Upper lobe of left lung (tissue), 4 donors: ENCODE measurements around the gene MNX1.

ENCODE experiments used
- CTCF ChIP-seq, 6 experiments: fragments of 450-650 bp in 4 of 6; fragments of 200-600 bp in 2 of 6; sonication (generic) in 2 of 6; IDR thresholded peaks; one replicate each; pipeline ENCODE4 v1.5.1; 2016 to 2019; ENCODE audit warnings: antibody characterized with exemption in 6 of 6
- EP300 ChIP-seq, 4 donors: sonication (generic); formaldehyde crosslinking; IDR thresholded peaks; one replicate each; pipeline ENCODE4 v1.5.1; 2017; ENCODE audit warnings: antibody characterized with exemption in 4 of 4, control low read depth in 2 of 4
- POLR2A ChIP-seq, 4 donors: fragments of 450-650 bp; IDR thresholded peaks; one replicate each; pipeline ENCODE4 v1.5.1; 2016 to 2017; ENCODE audit warnings: antibody characterized with exemption in 4 of 4, mild to moderate bottlenecking in 2 of 4
- POLR2AphosphoS5 ChIP-seq, 2 donors: sonication (generic); formaldehyde crosslinking; IDR thresholded peaks; one replicate each; pipeline ENCODE4 v1.5.1; 2017; ENCODE audit warnings: antibody characterized with exemption in 2 of 2

DNA sequence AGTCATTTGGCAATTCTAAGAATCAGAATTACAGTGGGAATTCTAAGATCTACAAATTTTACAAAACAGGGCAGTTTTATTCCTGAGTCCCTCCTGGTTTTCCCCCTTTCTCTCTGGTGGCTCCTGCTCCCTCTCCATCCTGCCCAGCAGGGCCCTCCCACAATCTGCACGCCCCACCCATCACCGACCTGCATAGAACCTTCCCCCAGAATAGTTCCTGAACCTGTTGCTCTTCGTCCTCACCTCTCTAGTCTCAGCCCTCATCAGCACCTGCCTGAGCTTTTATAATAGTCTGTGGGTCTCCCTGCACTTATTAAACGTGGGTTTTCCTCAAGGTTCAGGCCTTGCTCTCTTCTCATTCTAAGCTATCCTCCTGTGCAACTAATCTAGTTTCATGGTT lies 49.1 kb upstream of the MNX1 start:
- TF ChIP-seq CTCF (IDR thresholded peaks at IDR 0.05) (no peak), EP300 (IDR thresholded peaks at IDR 0.05) (no peak), POLR2AphosphoS5 (IDR thresholded peaks at IDR 0.05) (no peak), POLR2A (IDR thresholded peaks at IDR 0.05) (no peak)
